22Rv1 (cell line): ENCODE data around the gene NIN.

Source experiments
- CTCF ChIP-seq: fragments of 450-650 bp; IDR thresholded peaks from 2 replicates; pipeline ENCODE4 v1.5.1; 2017; ENCODE audit warnings: mild to moderate bottlenecking
- ZFX ChIP-seq: fragments of 450-650 bp; IDR thresholded peaks from 2 replicates; pipeline ENCODE4 v1.6.1; 2017; ENCODE audit warnings: antibody characterized with exemption, borderline replicate concordance

DNA sequence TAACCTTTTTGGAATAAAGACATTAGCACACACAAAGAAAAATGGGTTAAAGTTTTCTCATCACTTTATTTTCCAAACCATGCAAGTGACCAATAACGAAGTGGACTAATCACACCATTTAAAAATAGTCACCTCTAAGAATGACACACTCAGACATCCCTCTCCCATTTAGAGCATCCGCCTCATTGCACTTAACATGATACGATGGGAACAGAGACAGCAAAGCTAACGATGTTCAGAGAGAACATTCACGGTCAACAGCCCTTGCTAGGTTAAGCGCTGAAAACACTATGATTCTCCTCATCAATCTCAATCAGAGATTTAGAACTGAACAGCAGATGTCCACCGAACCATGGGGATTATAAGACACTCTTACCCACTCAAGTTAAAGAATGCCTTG lies 35.8 kb downstream of the NIN start:
- TF ChIP-seq CTCF, result no peak
- no peak for TF ChIP-seq ZFX
